Thyroid gland (tissue), 4 donors: ENCODE data around the gene SLC9A5. TPM values are rescaled to one million over a fixed set of nuclear protein-coding genes. Genes with fewer than 3 reads are reported as not detected.

Experiments
- DNase-seq, 2 donors: peaks; one replicate each; pipeline ENCODE4 v3.0.0-alpha.2; 2019
- H3K27ac ChIP-seq, 3 donors: fragments of 200-600 bp; sonication (generic); 1 replicate in 2 of 3; 2 replicates in 1 of 3; pipeline ENCODE4 v1.5.1; 2016 to 2019; ENCODE audit warnings: mild to moderate bottlenecking in 1 of 3, moderate library complexity in 1 of 3
- H3K27me3 ChIP-seq: fragments of 200-600 bp; sonication (generic); one replicate; pipeline ENCODE4 v1.5.1; 2019
- H3K36me3 ChIP-seq, 2 donors: fragments of 200-600 bp; sonication (generic); one replicate each; pipeline ENCODE4 v1.5.1; 2016 to 2019
- H3K4me1 ChIP-seq, 2 donors: fragments of 200-600 bp; sonication (generic); one replicate each; pipeline ENCODE4 v1.5.1; 2017 to 2019
- H3K4me3 ChIP-seq, 3 donors: fragments of 200-600 bp; sonication (generic); replicated peaks in 1 of 3; 1 replicate in 2 of 3; 2 replicates in 1 of 3; pipeline ENCODE4 v1.5.1; 2016; ENCODE audit warnings: mild to moderate bottlenecking in 1 of 3
- H3K9me3 ChIP-seq: fragments of 200-600 bp; sonication (generic); one replicate; pipeline ENCODE4 v1.5.1; 2017
- CTCF ChIP-seq, 6 experiments: fragments of 200-600 bp in 3 of 6; fragments of 450-650 bp in 3 of 6; sonication (generic) in 3 of 6; IDR thresholded peaks; one replicate each; pipeline ENCODE4 v1.5.1; 2016 to 2019; ENCODE audit warnings: antibody characterized with exemption in 6 of 6, mild to moderate bottlenecking in 2 of 6, inconsistent platforms in 1 of 6, moderate library complexity in 1 of 6
- POLR2A ChIP-seq, 2 donors: fragments of 450-650 bp; IDR thresholded peaks; one replicate each; pipeline ENCODE4 v1.6.1; 2017; ENCODE audit warnings: antibody characterized with exemption in 2 of 2, mild to moderate bottlenecking in 2 of 2, moderate library complexity in 1 of 2
- WGBS, 2 donors: methylation state at CpG; one replicate each; pipeline ENCODE4 v1.1.5; 2017; 5-methylcytosine and 5-hydroxymethylcytosine counted together
- intact Hi-C: fragments of 100-400 bp; cut with DNase I; formaldehyde crosslinking; loops from one replicate; pipeline ENCODE4 v1.15.1; 2023
- total RNA-seq, 4 donors: library from RNA; depleted of rRNA; stranded (reverse); fragments of >200 nt; gene quantifications; one replicate each; pipeline ENCODE4 v1.2.3, GENCODE V29; 2016

SLC9A5 gene
- total RNA-seq, 4 donors from 2014 or later = 0.56 to 3.0 (median 1.1) TPM

- TF ChIP-seq CTCF (IDR thresholded peaks at IDR 0.05) = no peak
- peak; percentile 20 to 47 for TF ChIP-seq POLR2A (IDR thresholded peaks at IDR 0.05)
- no peaks in the 10 kb centered on the region for H3K36me3 ChIP-seq
- no peaks in the 10 kb centered on the region for H3K9me3 ChIP-seq
- peak overlapping the region; percentile 29 to 81 (median 33) for H3K4me3 ChIP-seq
- intact Hi-C loops = no loop called here
- WGBS, 2 donors = 0 to 2% methylated on average over 6 to 13 of the region's 26 CpGs
- H3K27me3 ChIP-seq = no peaks in the 10 kb centered on the region
- H3K27ac ChIP-seq = peak overlapping the region; percentile 80 to 94 (median 91)
- peaks cover 36 to 59% of the 10 kb centered on the region in 2 donors for H3K4me1 ChIP-seq
- DNase-seq = peak; percentile 96 to 98
Measured at GRCh38 chr16:67246756-67247191, 2.0 kb upstream of the SLC9A5 start.

GRCh38 chr16:67247192-67248072 lies 1.3 kb upstream of the SLC9A5 start, which contains the start of gene FHOD1:
FHOD1 (minus strand) TSS chr16:67247481; CDS start chr16:67247410, 71 bp downstream.
- intact Hi-C loops = no loop called here
- WGBS, 2 donors = 0% methylated on average over 5 to 16 of the region's 60 CpGs
- Histone ChIP-seq H3K4me1 (peaks cover 31 to 52% of the 10 kb centered on the region in 2 donors), H3K36me3 (no peaks in the 10 kb centered on the region), H3K9me3 (no peaks in the 10 kb centered on the region), H3K27ac (peak within 1 kb of the TSS; percentile 80 to 94 (median 91)), H3K4me3 (peak within 1 kb of the TSS; percentile 29 to 81 (median 33)), H3K27me3 (no peaks in the 10 kb centered on the region)
- TF ChIP-seq POLR2A (IDR thresholded peaks at IDR 0.05) (peak; percentile 42 to 81), CTCF (IDR thresholded peaks at IDR 0.05) (no peak)
- peak; percentile 98 to 99 for DNase-seq

GRCh38 chr16:67248073-67248400 lies 742 bp upstream of the SLC9A5 start:
- TF ChIP-seq CTCF (IDR thresholded peaks at IDR 0.05) = no peak
- no peak for TF ChIP-seq POLR2A (IDR thresholded peaks at IDR 0.05)
- Histone ChIP-seq H3K9me3 (no peaks in the 10 kb centered on the region), H3K4me1 (peaks cover 28 to 46% of the 10 kb centered on the region in 2 donors), H3K4me3 (peak overlapping the region in 1 of 3 donors; percentile 27), H3K27ac (no peak overlapping the region), H3K27me3 (no peaks in the 10 kb centered on the region), H3K36me3 (no peaks in the 10 kb centered on the region)
- 5 to 8% methylated on average over 5 to 7 of the region's 7 CpGs for WGBS, 2 donors
- intact Hi-C loops = no loop called here
- no peak for DNase-seq

GRCh38 chr16:67249178-67250044 lies 632 bp downstream of the SLC9A5 start:
- DNase-seq = no peak
- Histone ChIP-seq H3K9me3 (no peaks in the 10 kb centered on the region), H3K4me3 (peak overlapping the region in 1 of 3 donors; percentile 27), H3K36me3 (no peaks in the 10 kb centered on the region), H3K27me3 (no peaks in the 10 kb centered on the region), H3K27ac (no peak overlapping the region), H3K4me1 (peaks cover 28 to 34% of the 10 kb centered on the region in 2 donors)
- WGBS, 2 donors = 22 to 34% methylated on average over 12 to 20 of the region's 22 CpGs
- no peak for TF ChIP-seq CTCF (IDR thresholded peaks at IDR 0.05)
- no peak for TF ChIP-seq POLR2A (IDR thresholded peaks at IDR 0.05)
- intact Hi-C loops = no loop called here
